ENCODE results near the gene JAKMIP1. TPM values are rescaled to one million over a fixed set of nuclear protein-coding genes. Genes with fewer than 3 reads are reported as not detected.
A peak's percentile ranks its signal among the peaks of the same experiment; 100 is the strongest.

The JAKMIP1 gene
- total and polyA plus RNA-seq, 4 donors = 0.08 to 0.46 (median 0.22) TPM

GRCh38 chr4:6245246-6246169 is 45.2 kb upstream of the JAKMIP1 start:
- ATAC-seq (ENCODE audit: insufficient read depth, low FRiP score) (no peak), DNase-seq (peak; percentile 33 to 41 (median 35))
- no peak overlapping the region for H3K9ac ChIP-seq (ENCODE audit: insufficient read depth in 1 of 2, low read length in 2 of 2)
- WGBS, 2 donors = 10 to 16% methylated on average over 62 to 67 of the region's 67 CpGs
- H3K36me3 ChIP-seq (ENCODE audit: control insufficient read depth in 4 of 4, insufficient read depth in 4 of 4, low read length in 4 of 4) = no peaks in the 10 kb centered on the region
- no peak overlapping the region for H3K4me3 ChIP-seq
- H3K27me3 ChIP-seq (ENCODE audit: control insufficient read depth in 3 of 3, insufficient read depth in 3 of 3, low read length in 2 of 3) = peaks cover 8 to 48% (median 9%) of the 10 kb centered on the region in 3 donors
- no peak overlapping the region for H3K27ac ChIP-seq (ENCODE audit: low read depth in 1 of 2, low read length in 1 of 2)
- H3K9me3 ChIP-seq (ENCODE audit: control insufficient read depth in 4 of 4, insufficient read depth in 3 of 4, low read length in 3 of 4) = peaks cover 0 to 18% (median 2%) of the 10 kb centered on the region in 4 donors
- TF ChIP-seq, protein P1, sequence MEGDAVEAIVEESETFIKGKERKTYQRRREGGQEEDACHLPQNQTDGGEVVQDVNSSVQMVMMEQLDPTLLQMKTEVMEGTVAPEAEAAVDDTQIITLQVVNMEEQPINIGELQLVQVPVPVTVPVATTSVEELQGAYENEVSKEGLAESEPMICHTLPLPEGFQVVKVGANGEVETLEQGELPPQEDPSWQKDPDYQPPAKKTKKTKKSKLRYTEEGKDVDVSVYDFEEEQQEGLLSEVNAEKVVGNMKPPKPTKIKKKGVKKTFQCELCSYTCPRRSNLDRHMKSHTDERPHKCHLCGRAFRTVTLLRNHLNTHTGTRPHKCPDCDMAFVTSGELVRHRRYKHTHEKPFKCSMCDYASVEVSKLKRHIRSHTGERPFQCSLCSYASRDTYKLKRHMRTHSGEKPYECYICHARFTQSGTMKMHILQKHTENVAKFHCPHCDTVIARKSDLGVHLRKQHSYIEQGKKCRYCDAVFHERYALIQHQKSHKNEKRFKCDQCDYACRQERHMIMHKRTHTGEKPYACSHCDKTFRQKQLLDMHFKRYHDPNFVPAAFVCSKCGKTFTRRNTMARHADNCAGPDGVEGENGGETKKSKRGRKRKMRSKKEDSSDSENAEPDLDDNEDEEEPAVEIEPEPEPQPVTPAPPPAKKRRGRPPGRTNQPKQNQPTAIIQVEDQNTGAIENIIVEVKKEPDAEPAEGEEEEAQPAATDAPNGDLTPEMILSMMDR (IDR thresholded peaks at IDR 0.05; ENCODE audit: control extremely low read depth, extremely low read depth) = no peak
- H3K4me1 ChIP-seq (ENCODE audit: control insufficient read depth in 5 of 5, insufficient read depth in 5 of 5, low read length in 5 of 5) = peaks cover 0 to 6% (median 0%) of the 10 kb centered on the region in 5 donors

DNA sequence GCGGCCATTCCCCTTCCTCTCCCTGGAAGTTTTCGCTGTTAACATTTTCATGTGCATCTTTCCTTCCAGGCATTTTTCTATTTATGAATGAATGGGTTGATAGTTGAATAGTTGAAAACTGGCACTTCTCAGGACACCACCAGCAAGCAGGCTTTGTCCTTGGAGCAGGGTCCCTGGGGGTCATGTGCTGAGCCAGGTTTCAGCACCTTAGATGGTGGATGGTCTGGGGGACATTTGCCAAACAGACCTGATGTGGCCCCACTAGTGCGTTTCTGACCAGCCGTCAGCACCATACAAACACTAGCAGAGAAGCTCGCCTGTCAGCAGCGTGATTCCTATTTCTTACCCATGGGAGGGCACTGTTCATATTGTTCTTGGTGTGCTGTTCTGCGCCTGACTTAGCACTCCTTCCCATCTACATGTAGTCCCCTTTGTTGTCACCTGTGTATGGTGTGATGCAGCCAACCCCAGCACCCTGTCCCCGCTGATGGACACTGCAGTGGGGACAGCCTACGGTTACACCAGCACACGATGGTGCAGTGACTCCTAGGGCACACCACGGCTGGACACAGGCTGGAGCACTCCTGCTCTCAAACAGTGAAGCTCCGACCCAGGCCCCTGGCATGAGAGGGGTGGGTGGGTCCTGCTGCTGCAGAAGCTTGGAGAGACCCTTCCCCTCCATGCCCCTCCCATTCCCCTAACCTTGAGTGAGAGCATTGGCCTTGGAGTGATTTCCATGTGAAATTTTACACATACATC is 42.1 kb upstream of the JAKMIP1 start:
- Histone ChIP-seq H3K4me1 (ENCODE audit: control insufficient read depth in 5 of 5, insufficient read depth in 5 of 5, low read length in 5 of 5) (peaks cover 0 to 6% (median 0%) of the 10 kb centered on the region in 5 donors), H3K9ac (ENCODE audit: insufficient read depth in 1 of 2, low read length in 2 of 2) (no peak overlapping the region), H3K27ac (ENCODE audit: low read depth in 1 of 2, low read length in 1 of 2) (no peak overlapping the region), H3K27me3 (ENCODE audit: control insufficient read depth in 3 of 3, insufficient read depth in 3 of 3, low read length in 2 of 3) (peaks cover 8 to 36% (median 9%) of the 10 kb centered on the region in 3 donors), H3K4me3 (no peak overlapping the region), H3K36me3 (ENCODE audit: control insufficient read depth in 4 of 4, insufficient read depth in 4 of 4, low read length in 4 of 4) (no peaks in the 10 kb centered on the region), H3K9me3 (ENCODE audit: control insufficient read depth in 4 of 4, insufficient read depth in 3 of 4, low read length in 3 of 4) (peaks cover 0 to 18% (median 2%) of the 10 kb centered on the region in 4 donors)
- TF ChIP-seq, protein P1 (IDR thresholded peaks at IDR 0.05; ENCODE audit: control extremely low read depth, extremely low read depth) = no peak
- ATAC-seq (ENCODE audit: insufficient read depth, low FRiP score) (no peak), DNase-seq (no peak)
- WGBS, 2 donors = 83 to 86% methylated on average over 12 of the region's 12 CpGs

DNA sequence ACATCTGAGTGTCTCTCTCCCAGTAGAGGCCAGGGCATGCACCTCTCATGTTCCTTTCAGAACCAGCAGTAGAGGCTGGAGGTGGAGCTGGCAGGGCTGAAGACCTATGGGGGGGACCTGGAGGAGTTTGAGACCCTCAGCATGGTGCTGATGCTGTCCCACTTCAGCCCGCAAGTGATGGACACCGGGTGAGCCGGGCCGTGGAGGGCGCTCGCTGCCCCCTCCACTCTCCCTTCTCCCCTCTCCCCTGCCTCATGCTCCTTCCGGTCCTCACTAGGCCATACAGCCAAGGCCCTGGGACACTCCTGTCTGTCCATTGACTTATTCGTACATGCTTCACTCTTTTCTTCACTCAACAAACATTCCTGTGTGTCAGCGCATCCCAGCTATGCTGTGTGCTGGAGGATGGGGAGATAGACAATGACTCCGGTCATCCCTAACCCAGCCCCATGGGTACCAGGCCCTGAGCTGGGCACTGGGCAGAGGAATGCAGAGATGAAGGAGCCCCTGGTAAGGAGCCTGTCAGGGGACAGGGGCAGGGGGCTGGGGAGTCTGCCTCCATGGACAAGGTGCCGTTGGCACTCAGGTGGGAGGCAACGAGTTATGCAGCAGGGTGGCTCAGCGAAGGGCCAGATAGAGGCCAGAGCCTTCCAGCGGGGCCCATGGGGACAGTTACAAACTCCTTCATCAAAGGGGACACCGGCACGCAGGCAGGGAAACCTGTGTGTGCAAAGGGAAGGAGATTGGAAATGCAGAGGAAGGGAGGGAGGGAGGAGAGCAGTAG is 40.9 kb upstream of the JAKMIP1 start:
- TF ChIP-seq, protein P1 (IDR thresholded peaks at IDR 0.05; ENCODE audit: control extremely low read depth, extremely low read depth) = no peak
- Histone ChIP-seq H3K27me3 (ENCODE audit: control insufficient read depth in 3 of 3, insufficient read depth in 3 of 3, low read length in 2 of 3) (peaks cover 8 to 34% (median 9%) of the 10 kb centered on the region in 3 donors), H3K4me1 (ENCODE audit: control insufficient read depth in 5 of 5, insufficient read depth in 5 of 5, low read length in 5 of 5) (peaks cover 0 to 6% (median 0%) of the 10 kb centered on the region in 5 donors), H3K36me3 (ENCODE audit: control insufficient read depth in 4 of 4, insufficient read depth in 4 of 4, low read length in 4 of 4) (no peaks in the 10 kb centered on the region), H3K9me3 (ENCODE audit: control insufficient read depth in 4 of 4, insufficient read depth in 3 of 4, low read length in 3 of 4) (peaks cover 0 to 13% (median 2%) of the 10 kb centered on the region in 4 donors), H3K4me3 (no peak overlapping the region), H3K27ac (ENCODE audit: low read depth in 1 of 2, low read length in 1 of 2) (no peak overlapping the region), H3K9ac (ENCODE audit: insufficient read depth in 1 of 2, low read length in 2 of 2) (no peak overlapping the region)
- ATAC-seq (ENCODE audit: insufficient read depth, low FRiP score) = no peak
- WGBS, 2 donors = 83 to 89% methylated on average over 16 of the region's 16 CpGs
- DNase-seq = no peak
